H9 (cell line): ENCODE results near the gene DMXL1. TPM values are rescaled to one million over a fixed set of nuclear protein-coding genes. Genes with fewer than 3 reads are reported as not detected.
"Not testable (repeated sequence)": the region's sequence is repeated elsewhere in the genome, so short reads cannot be mapped to it uniquely, and the experiment has no call there.

Source experiments
- DNase-seq: peaks from one replicate; pipeline ENCODE4 v3.0.0-alpha.2; 2017
- H2AFZ ChIP-seq: one replicate; pipeline ENCODE4 v1.6.1; 2013; ENCODE audit warnings: mild to moderate bottlenecking, low read length, control low read depth, moderate library complexity
- H2AK5ac ChIP-seq: 2 replicates; pipeline ENCODE4 v1.6.1; 2013; ENCODE audit warnings: low read length, control low read depth, mixed read lengths; ENCODE audit not compliant: insufficient read length
- H2BK120ac ChIP-seq: one replicate; pipeline ENCODE4 v1.6.1; 2013; ENCODE audit warnings: low read depth, mild to moderate bottlenecking, low read length, control low read depth, inconsistent platforms; ENCODE audit not compliant: poor library complexity, severe bottlenecking
- H2BK12ac ChIP-seq: 2 replicates; pipeline ENCODE4 v1.6.1; 2013; ENCODE audit warnings: low read length, control low read depth, mixed read lengths, low read depth; ENCODE audit not compliant: insufficient read length
- H2BK15ac ChIP-seq: 2 replicates; pipeline ENCODE4 v1.6.1; 2013; ENCODE audit warnings: low read depth, low read length, control low read depth
- H2BK20ac ChIP-seq: one replicate; pipeline ENCODE4 v1.6.1; 2013; ENCODE audit warnings: low read depth, mild to moderate bottlenecking, low read length, control low read depth, inconsistent platforms; ENCODE audit not compliant: poor library complexity, severe bottlenecking
- H2BK5ac ChIP-seq: 2 replicates; pipeline ENCODE4 v1.6.1; 2013; ENCODE audit warnings: low read length, control low read depth, mixed read lengths; ENCODE audit not compliant: insufficient read length
- H3K14ac ChIP-seq: 2 replicates; pipeline ENCODE4 v1.6.1; 2013; ENCODE audit warnings: low read length, control low read depth; ENCODE audit not compliant: insufficient read depth
- H3K18ac ChIP-seq: 2 replicates; pipeline ENCODE4 v1.6.1; 2013; ENCODE audit warnings: low read depth, mild to moderate bottlenecking, mixed read lengths, low read length, control low read depth; ENCODE audit not compliant: insufficient read length
- H3K23ac ChIP-seq: 2 replicates; pipeline ENCODE4 v1.6.1; 2013; ENCODE audit warnings: low read length, control low read depth, mixed read lengths, low read depth; ENCODE audit not compliant: insufficient read length
- H3K23me2 ChIP-seq: 2 replicates; pipeline ENCODE4 v1.6.1; 2013; ENCODE audit warnings: low read depth, mild to moderate bottlenecking, mixed read lengths, low read length, control low read depth; ENCODE audit not compliant: insufficient read length, poor library complexity, severe bottlenecking
- H3K27ac ChIP-seq: 2 replicates; pipeline ENCODE4 v1.5.1; 2013; ENCODE audit warnings: low read length, control low read depth, mixed read lengths, low read depth; ENCODE audit not compliant: insufficient read length
- H3K27me3 ChIP-seq: 2 replicates; pipeline ENCODE4 v1.6.1; 2013; ENCODE audit warnings: low read length, control low read depth, inconsistent platforms; ENCODE audit not compliant: insufficient read depth
- H3K4ac ChIP-seq: 2 replicates; pipeline ENCODE4 v1.6.1; 2013; ENCODE audit warnings: low read depth, mild to moderate bottlenecking, control low read depth, inconsistent platforms, low read length, moderate library complexity
- H3K4me1 ChIP-seq: 2 replicates; pipeline ENCODE4 v1.6.1; 2013; ENCODE audit warnings: low read length, control low read depth, inconsistent platforms; ENCODE audit not compliant: insufficient read depth
- H3K4me2 ChIP-seq: 2 replicates; pipeline ENCODE4 v1.6.1; 2013; ENCODE audit warnings: low read length, control low read depth, mixed read lengths; ENCODE audit not compliant: insufficient read length, insufficient read depth
- H3K56ac ChIP-seq: 2 replicates; pipeline ENCODE4 v1.6.1; 2013; ENCODE audit warnings: low read depth, mild to moderate bottlenecking, mixed read lengths, low read length, control low read depth; ENCODE audit not compliant: insufficient read length
- H3K79me1 ChIP-seq: 2 replicates; pipeline ENCODE4 v1.6.1; 2013; ENCODE audit warnings: low read depth, mild to moderate bottlenecking, moderate library complexity, low read length, control low read depth, inconsistent platforms; ENCODE audit not compliant: insufficient read depth, poor library complexity, severe bottlenecking
- H3K79me2 ChIP-seq: 2 replicates; pipeline ENCODE4 v1.6.1; 2013; ENCODE audit warnings: low read length, control low read depth, inconsistent platforms; ENCODE audit not compliant: insufficient read depth
- H3K9ac ChIP-seq: 2 replicates; pipeline ENCODE4 v1.6.1; 2013; ENCODE audit warnings: low read length, control low read depth, mixed read lengths; ENCODE audit not compliant: insufficient read length; ENCODE audit errors: extremely low read depth
- H3K9me3 ChIP-seq: one replicate; pipeline ENCODE4 v1.6.1; 2013; ENCODE audit warnings: low read depth, low read length, inconsistent platforms; ENCODE audit not compliant: control insufficient read depth
- H3T11ph ChIP-seq: one replicate; pipeline ENCODE4 v1.6.1; 2013; ENCODE audit warnings: mild to moderate bottlenecking, low read length, control low read depth, inconsistent platforms
- H4K20me1 ChIP-seq: one replicate; pipeline ENCODE4 v1.6.1; 2013; ENCODE audit not compliant: control insufficient read depth, insufficient read length, insufficient read depth
- H4K5ac ChIP-seq: 2 replicates; pipeline ENCODE4 v1.6.1; 2013; ENCODE audit warnings: low read depth, mild to moderate bottlenecking, mixed read lengths, low read length, control low read depth; ENCODE audit not compliant: insufficient read length
- H4K8ac ChIP-seq: replicated peaks from 2 replicates; pipeline ENCODE4 v1.6.1; 2013; ENCODE audit warnings: low read length, control low read depth, mixed read lengths, low read depth; ENCODE audit not compliant: insufficient read length
- H4K91ac ChIP-seq: 2 replicates; pipeline ENCODE4 v1.6.1; 2013; ENCODE audit warnings: low read depth, mild to moderate bottlenecking, moderate library complexity, mixed read lengths, low read length, control low read depth; ENCODE audit not compliant: insufficient read length
- H3K27ac Mint-ChIP-seq, 3 experiments: 2 replicates in 2 of 3; 3 replicates in 1 of 3; pipeline ENCODE4 v1.8.0; 2020 to 2021; ENCODE audit warnings: mixed read lengths in 3 of 3, mild to moderate bottlenecking in 1 of 3, moderate library complexity in 1 of 3
- H3K27me3 Mint-ChIP-seq: 2 replicates; pipeline ENCODE4 v1.8.0; 2021; ENCODE audit warnings: low read depth, mild to moderate bottlenecking, moderate library complexity, mixed read lengths
- H3K36me3 Mint-ChIP-seq, 3 experiments: 2 replicates in 2 of 3; 3 replicates in 1 of 3; pipeline ENCODE4 v1.8.0; 2020 to 2021; ENCODE audit warnings: low read depth in 3 of 3, mixed read lengths in 3 of 3; ENCODE audit not compliant: insufficient read depth in 1 of 3
- H3K4me1 Mint-ChIP-seq, 2 experiments: 2 replicates each; pipeline ENCODE4 v1.8.0; 2020; ENCODE audit warnings: mixed read lengths in 2 of 2
- H3K4me3 Mint-ChIP-seq, 2 experiments: 2 replicates in 1 of 2; 3 replicates in 1 of 2; pipeline ENCODE4 v1.8.0; 2020 to 2021; ENCODE audit warnings: mild to moderate bottlenecking in 2 of 2, mixed read lengths in 2 of 2, moderate library complexity in 1 of 2
- H3K9me3 Mint-ChIP-seq, 2 experiments: 2 replicates in 1 of 2; 3 replicates in 1 of 2; pipeline ENCODE4 v1.8.0; 2020; ENCODE audit warnings: mild to moderate bottlenecking in 2 of 2, mixed read lengths in 2 of 2, moderate library complexity in 1 of 2
- WGBS: extraction: QIAGEN DNeasy Blood & Tissue Kit; methylation state at CpG from one replicate; pipeline ENCODE4 v1.1.7; 2013; ENCODE audit warnings: missing lambda C conversion rate, low lambda C conversion rate, mixed read lengths; ENCODE audit not compliant: insufficient read length; ENCODE audit errors: extremely low coverage; 5-methylcytosine and 5-hydroxymethylcytosine counted together
- total RNA-seq: library from RNA; stranded (reverse); gene quantifications from 2 replicates; pipeline ENCODE4 v1.2.1, GENCODE V29; 2021
- TF ChIP-seq, protein P1 (sequence below): fragments of 200-600 bp; sonication (generic); conservative IDR thresholded peaks from 3 replicates; pipeline ENCODE4 v1.8.0; 2021; ENCODE audit warnings: antibody characterized with exemption, mild to moderate bottlenecking

The DMXL1 gene
- total RNA-seq, 1 experiment from 2014 or later: 63.5 TPM

DNA sequence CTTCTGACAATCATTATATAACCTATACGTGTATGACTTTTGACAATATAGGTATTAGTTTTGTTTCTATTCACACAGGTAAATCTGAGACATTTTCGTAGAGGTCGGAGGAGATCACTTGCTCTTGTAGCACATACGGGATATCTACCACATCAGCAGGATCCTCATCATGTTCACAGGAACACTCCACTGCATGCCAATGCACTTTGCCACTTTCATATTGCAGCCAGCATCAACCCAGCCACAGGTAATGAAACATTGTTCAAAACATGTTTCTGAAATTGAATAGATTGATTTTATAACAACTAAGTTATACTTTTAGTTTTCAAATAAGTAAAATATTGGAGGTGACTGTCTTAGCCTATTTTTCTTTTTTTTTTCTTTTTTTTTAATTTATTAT, 50.0 kb downstream of the DMXL1 start:
- H2BK12ac ChIP-seq: no peak overlapping the region
- no peak overlapping the region for H2BK15ac ChIP-seq
- TF ChIP-seq, protein P1, sequence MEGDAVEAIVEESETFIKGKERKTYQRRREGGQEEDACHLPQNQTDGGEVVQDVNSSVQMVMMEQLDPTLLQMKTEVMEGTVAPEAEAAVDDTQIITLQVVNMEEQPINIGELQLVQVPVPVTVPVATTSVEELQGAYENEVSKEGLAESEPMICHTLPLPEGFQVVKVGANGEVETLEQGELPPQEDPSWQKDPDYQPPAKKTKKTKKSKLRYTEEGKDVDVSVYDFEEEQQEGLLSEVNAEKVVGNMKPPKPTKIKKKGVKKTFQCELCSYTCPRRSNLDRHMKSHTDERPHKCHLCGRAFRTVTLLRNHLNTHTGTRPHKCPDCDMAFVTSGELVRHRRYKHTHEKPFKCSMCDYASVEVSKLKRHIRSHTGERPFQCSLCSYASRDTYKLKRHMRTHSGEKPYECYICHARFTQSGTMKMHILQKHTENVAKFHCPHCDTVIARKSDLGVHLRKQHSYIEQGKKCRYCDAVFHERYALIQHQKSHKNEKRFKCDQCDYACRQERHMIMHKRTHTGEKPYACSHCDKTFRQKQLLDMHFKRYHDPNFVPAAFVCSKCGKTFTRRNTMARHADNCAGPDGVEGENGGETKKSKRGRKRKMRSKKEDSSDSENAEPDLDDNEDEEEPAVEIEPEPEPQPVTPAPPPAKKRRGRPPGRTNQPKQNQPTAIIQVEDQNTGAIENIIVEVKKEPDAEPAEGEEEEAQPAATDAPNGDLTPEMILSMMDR: no peak
- Mint-ChIP-seq H3K9me3 (peaks cover 19 to 28% of the 10 kb centered on the region in 2 experiments), H3K36me3 (peaks cover 60 to 87% (median 81%) of the 10 kb centered on the region in 3 experiments), H3K4me3 (no peak overlapping the region), H3K27ac (no peak overlapping the region), H3K27me3 (no peaks in the 10 kb centered on the region), H3K4me1 (no peaks in the 10 kb centered on the region)
- no peak overlapping the region for H2BK120ac ChIP-seq
- H4K20me1 ChIP-seq: no peaks in the 10 kb centered on the region
- H3K18ac ChIP-seq: no peak overlapping the region
- H3K9me3 ChIP-seq: peaks cover 4% of the 10 kb centered on the region
- no peaks in the 10 kb centered on the region for H3K23me2 ChIP-seq
- no peaks in the 10 kb centered on the region for H3K79me1 ChIP-seq
- no peak overlapping the region for H3K56ac ChIP-seq
- H2BK5ac ChIP-seq: no peak overlapping the region
- H3K79me2 ChIP-seq: no peaks in the 10 kb centered on the region
- H3T11ph ChIP-seq: no peak overlapping the region
- no peak overlapping the region for H3K4ac ChIP-seq
- H2BK20ac ChIP-seq: no peak overlapping the region
- no peak overlapping the region for H3K4me2 ChIP-seq
- no peak overlapping the region for H4K8ac ChIP-seq
- no peak overlapping the region for H2AFZ ChIP-seq
- no peak overlapping the region for H3K27ac ChIP-seq
- no peak overlapping the region for H4K91ac ChIP-seq
- no CpG with 5 or more reads among the region's 4 CpGs for WGBS
- no peak overlapping the region for H3K23ac ChIP-seq
- no peaks in the 10 kb centered on the region for H3K4me1 ChIP-seq
- no peak overlapping the region for H3K14ac ChIP-seq
- H3K27me3 ChIP-seq: no peaks in the 10 kb centered on the region
- no peak overlapping the region for H3K9ac ChIP-seq
- DNase-seq: no peak
- H4K5ac ChIP-seq: no peak overlapping the region
- no peak overlapping the region for H2AK5ac ChIP-seq

DNA sequence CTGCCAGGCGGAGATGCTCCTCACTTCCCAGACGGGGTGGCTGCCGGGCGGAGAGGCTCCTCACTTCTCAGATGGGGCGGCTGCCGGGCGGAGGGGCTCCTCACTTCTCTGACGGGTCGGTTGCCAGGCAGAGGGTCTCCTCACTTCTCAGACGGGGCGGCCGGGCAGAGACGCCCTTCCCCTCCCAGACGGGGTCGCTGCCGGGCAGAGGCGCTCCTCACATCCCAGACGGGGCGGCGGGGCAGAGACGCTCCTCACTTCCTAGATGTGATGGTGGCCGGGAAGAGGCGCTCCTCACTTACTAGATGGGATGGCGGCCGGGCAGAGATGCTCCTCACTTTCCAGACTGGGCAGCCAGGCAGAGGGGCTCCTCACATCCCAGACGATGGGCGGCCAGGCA, 51.6 kb downstream of the DMXL1 start:
- not testable (repeated sequence) for H3K27ac Mint-ChIP-seq, H3K9me3 ChIP-seq, H2AK5ac ChIP-seq, H4K20me1 ChIP-seq, H3K4me1 Mint-ChIP-seq, H3K27me3 ChIP-seq, H3K79me1 ChIP-seq, H3K4me3 Mint-ChIP-seq, H2BK15ac ChIP-seq, H3K4ac ChIP-seq, H4K91ac ChIP-seq, H4K5ac ChIP-seq, H3K14ac ChIP-seq, H3K79me2 ChIP-seq, H3K23ac ChIP-seq, H2BK5ac ChIP-seq, H2BK12ac ChIP-seq, DNase-seq, H4K8ac ChIP-seq, H3T11ph ChIP-seq, H2BK120ac ChIP-seq, H3K9ac ChIP-seq, H3K27ac ChIP-seq, H3K56ac ChIP-seq, H3K27me3 Mint-ChIP-seq, H3K23me2 ChIP-seq, H3K18ac ChIP-seq, H2BK20ac ChIP-seq, H2AFZ ChIP-seq, H3K4me2 ChIP-seq, H3K4me1 ChIP-seq
- peaks cover 19 to 28% of the 10 kb centered on the region in 2 experiments for H3K9me3 Mint-ChIP-seq
- no CpG with 5 or more reads among the region's 27 CpGs for WGBS
- H3K36me3 Mint-ChIP-seq: peaks cover 46 to 71% (median 65%) of the 10 kb centered on the region in 3 experiments
